Measurements from ENCODE around the gene ACADVL.

DNA sequence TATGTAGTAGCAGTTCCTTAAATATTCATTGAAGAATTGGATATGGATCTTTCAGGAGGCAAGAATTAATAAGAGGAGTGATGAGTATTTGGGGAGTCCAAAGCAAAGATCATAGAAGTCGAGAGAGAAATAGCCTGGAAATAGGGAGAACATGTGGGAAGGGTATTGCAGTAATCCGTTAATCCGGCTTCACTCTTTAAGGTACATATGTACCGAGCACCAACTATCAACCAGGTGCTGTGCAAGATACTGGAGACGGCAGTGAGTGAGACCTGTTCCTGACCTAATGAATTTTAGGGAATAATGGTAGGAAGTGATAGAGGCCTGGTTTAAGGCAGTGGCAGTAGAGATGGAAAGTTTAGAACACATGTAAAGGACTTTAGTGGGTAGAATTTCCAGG lies 33.3 kb downstream of the ACADVL start:
- TF ChIP-seq PAX5 (IDR thresholded peaks at IDR 0.05; ENCODE audit: insufficient read depth, low read length, severe bottlenecking) (no peak), TAF1 (IDR thresholded peaks at IDR 0.05; ENCODE audit: low read depth, low read length) (no peak), POLR2A (IDR thresholded peaks at IDR 0.05; ENCODE audit: low read depth, low read length) (no peak), POLR2AphosphoS5 (IDR thresholded peaks at IDR 0.05; ENCODE audit: low read depth, low read length) (no peak), SPI1 (IDR thresholded peaks at IDR 0.05; ENCODE audit: low read depth, low read length) (no peak)

Data from GM12891 (cell line).